HL-60 (cell line): ENCODE results near the gene FAM83B.

ENCODE experiments used
- CTCF ChIP-seq: IDR thresholded peaks from one replicate; pipeline ENCODE4 v1.5.1; 2011; ENCODE audit warnings: low read length, control low read depth, inconsistent platforms; ENCODE audit not compliant: insufficient read depth
- POLR2AphosphoS5 ChIP-seq: IDR thresholded peaks from 2 replicates; pipeline ENCODE4 v1.6.1; 2012; ENCODE audit warnings: low read depth
- REST ChIP-seq: IDR thresholded peaks from 2 replicates; pipeline ENCODE4 v1.6.1; 2012; ENCODE audit warnings: low read depth; ENCODE audit not compliant: insufficient replicate concordance

DNA sequence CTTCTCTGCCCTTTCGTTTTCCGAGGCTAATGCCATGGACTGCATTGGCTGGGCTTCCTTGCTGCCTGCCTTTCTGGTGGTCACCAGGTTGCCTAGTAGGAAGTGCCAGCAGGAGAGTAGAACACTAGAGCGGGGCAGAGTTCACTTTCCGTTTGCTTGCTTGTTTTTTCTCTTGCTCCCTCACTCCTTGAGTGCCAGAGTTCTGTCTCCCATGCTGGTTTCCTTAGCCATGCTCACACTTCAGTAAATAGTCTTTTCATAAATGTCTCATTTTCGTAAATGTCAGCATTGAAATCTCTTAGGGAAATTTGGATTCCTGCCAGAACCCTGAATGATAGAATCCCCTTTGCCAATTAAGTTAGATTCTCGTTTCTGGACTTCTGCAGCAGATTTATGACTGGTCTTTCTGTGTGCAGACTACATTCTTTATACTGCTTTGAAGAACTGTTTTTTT, 63.9 kb downstream of the FAM83B start:
- TF ChIP-seq CTCF (no peak), REST (no peak), POLR2AphosphoS5 (no peak)
